Testis (tissue), 3 donors: ENCODE results near the gene RHOD. TPM values are rescaled to one million over a fixed set of nuclear protein-coding genes. Genes with fewer than 3 reads are reported as not detected.

Experiments
- DNase-seq: peaks from one replicate; pipeline ENCODE4 v3.0.0-alpha.2; 2019
- H3K27ac ChIP-seq, 2 donors: fragments of 200-600 bp; sonication (generic); one replicate each; pipeline ENCODE4 v1.5.1; 2019
- H3K27me3 ChIP-seq: fragments of 200-600 bp; sonication (generic); one replicate; pipeline ENCODE4 v1.5.1; 2019
- H3K36me3 ChIP-seq: fragments of 200-600 bp; sonication (generic); one replicate; pipeline ENCODE4 v1.5.1; 2017; ENCODE audit warnings: low read depth; ENCODE audit errors: missing control alignments
- H3K4me1 ChIP-seq: fragments of 200-600 bp; sonication (generic); one replicate; pipeline ENCODE4 v1.5.1; 2019
- H3K4me3 ChIP-seq, 2 donors: fragments of 200-600 bp; sonication (generic); one replicate each; pipeline ENCODE4 v1.5.1; 2017 to 2019
- H3K9me3 ChIP-seq: fragments of 200-600 bp; sonication (generic); one replicate; pipeline ENCODE4 v1.5.1; 2017
- CTCF ChIP-seq, 3 experiments: fragments of 450-650 bp in 2 of 3; fragments of 200-600 bp in 1 of 3; sonication (generic) in 1 of 3; IDR thresholded peaks; one replicate each; pipeline ENCODE4 v1.5.1; 2016 to 2019; ENCODE audit warnings: antibody characterized with exemption in 3 of 3, mild to moderate bottlenecking in 2 of 3, moderate library complexity in 1 of 3
- POLR2A ChIP-seq: fragments of 450-650 bp; IDR thresholded peaks from one replicate; pipeline ENCODE4 v1.6.1; 2017; ENCODE audit warnings: antibody characterized with exemption, mild to moderate bottlenecking, moderate library complexity
- WGBS, 2 donors: methylation state at CpG; one replicate each; pipeline ENCODE4 v1.1.5; 2018; 5-methylcytosine and 5-hydroxymethylcytosine counted together
- intact Hi-C: fragments of 100-400 bp; cut with DNase I; formaldehyde crosslinking; loops from one replicate; pipeline ENCODE4 v1.15.1; 2023; ENCODE audit warnings: low total_unique reads
- polyA plus RNA-seq: library from polyadenylated mRNA; stranded (reverse); fragments of 350-450 nt; fragmentation: Illumina TruSeq; extraction: RNeasy Lipid Tissue Mini Kit (QIAGEN cat#74804); gene quantifications from one replicate; pipeline ENCODE4 v1.2.3, GENCODE V29; 2014; ENCODE audit warnings: low read depth, low replicate concordance; ENCODE audit not compliant: insufficient read depth
- total RNA-seq, 2 donors: library from RNA; depleted of rRNA; stranded (reverse); fragments of >200 nt; gene quantifications; one replicate each; pipeline ENCODE4 v1.2.3, GENCODE V29; 2016

RHOD gene
- total and polyA plus RNA-seq, 3 donors from 2014 or later, result 10.6 to 13.9 (median 11.1) TPM

DNA sequence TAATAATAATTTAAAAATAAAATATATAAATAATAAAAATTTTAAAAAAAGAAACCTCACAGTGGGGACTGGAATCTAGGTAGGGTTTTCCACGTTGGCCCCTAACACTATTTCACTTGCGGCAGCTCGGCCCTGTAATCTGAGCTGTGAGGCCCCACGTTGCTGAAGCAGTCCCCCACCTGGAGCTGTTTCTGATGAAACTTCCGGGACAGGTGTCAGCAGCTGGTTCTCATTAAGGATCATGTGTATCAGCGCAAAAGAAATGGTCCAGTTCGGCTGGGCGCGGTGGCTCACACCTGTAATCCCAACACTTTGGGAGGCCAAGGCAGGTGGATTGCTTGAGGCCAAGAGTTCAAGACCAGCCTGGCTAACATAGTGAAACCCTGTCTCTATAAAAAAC lies 17.3 kb downstream of the RHOD start:
- TF ChIP-seq CTCF (IDR thresholded peaks at IDR 0.05), result no peak
- no peak for TF ChIP-seq POLR2A
- WGBS, 2 donors, result 89 to 93% methylated on average over 9 of the region's 9 CpGs
- intact Hi-C loops, result no loop called here

GRCh38 chr11:67076202-67076601 lies 19.6 kb downstream of the RHOD start:
- no peak for DNase-seq

More for the DNA sequence above, 17.3 kb downstream of the RHOD start:
- Histone ChIP-seq H3K36me3 (no peaks in the 10 kb centered on the region), H3K4me3 (no peak overlapping the region), H3K27ac (no peak overlapping the region), H3K9me3 (no peaks in the 10 kb centered on the region), H3K4me1 (no peaks in the 10 kb centered on the region), H3K27me3 (no peaks in the 10 kb centered on the region)
- DNase-seq, result no peak

GRCh38 chr11:67079065-67079705 lies 22.5 kb downstream of the RHOD start:
- H3K27me3 ChIP-seq, result no peaks in the 10 kb centered on the region
- DNase-seq, result no peak
- TF ChIP-seq CTCF (IDR thresholded peaks at IDR 0.05), result no peak
- TF ChIP-seq POLR2A, result no peak
- H3K9me3 ChIP-seq, result no peaks in the 10 kb centered on the region
- WGBS, 2 donors, result 59 to 61% methylated on average over 6 of the region's 6 CpGs
- H3K27ac ChIP-seq, result no peak overlapping the region
- H3K36me3 ChIP-seq, result no peaks in the 10 kb centered on the region
- H3K4me1 ChIP-seq, result no peaks in the 10 kb centered on the region
- intact Hi-C loops, result no loop called here
- no peak overlapping the region for H3K4me3 ChIP-seq

More at GRCh38 chr11:67076202-67076601, 19.6 kb downstream of the RHOD start:
- no peak overlapping the region for H3K27ac ChIP-seq
- H3K4me1 ChIP-seq, result no peaks in the 10 kb centered on the region
- H3K4me3 ChIP-seq, result no peak overlapping the region
- 70 to 76% methylated on average over 6 of the region's 6 CpGs for WGBS, 2 donors
- no peaks in the 10 kb centered on the region for H3K36me3 ChIP-seq
- TF ChIP-seq POLR2A, result no peak
- no peak for TF ChIP-seq CTCF (IDR thresholded peaks at IDR 0.05)
- intact Hi-C loops, result no loop called here
- H3K27me3 ChIP-seq, result no peaks in the 10 kb centered on the region
- H3K9me3 ChIP-seq, result no peaks in the 10 kb centered on the region

- no peaks in the 10 kb centered on the region for H3K27me3 ChIP-seq
- no peaks in the 10 kb centered on the region for H3K4me1 ChIP-seq
- DNase-seq, result no peak
- intact Hi-C loops, result no loop called here
- no peak for TF ChIP-seq POLR2A
- TF ChIP-seq CTCF (IDR thresholded peaks at IDR 0.05), result no peak
- WGBS, 2 donors, result 53 to 66% methylated on average over 20 of the region's 20 CpGs
- H3K27ac ChIP-seq, result no peak overlapping the region
- H3K4me3 ChIP-seq, result no peak overlapping the region
- no peaks in the 10 kb centered on the region for H3K9me3 ChIP-seq
- no peaks in the 10 kb centered on the region for H3K36me3 ChIP-seq
These were observed 25.6 kb downstream of the RHOD start for GRCh38 chr11:67082071-67082791.
